Measurements from ENCODE around the gene CDC23.

Gene CDC23

GRCh38 chr5:138159666-138160065 lies 53.5 kb downstream of the CDC23 start:
- TF ChIP-seq SIN3A (IDR thresholded peaks at IDR 0.05; ENCODE audit: borderline replicate concordance, insufficient read depth, low read length) (no peak), REST (IDR thresholded peaks at IDR 0.05; ENCODE audit: insufficient read depth in 1 of 2, low read depth in 2 of 2, low read length in 2 of 2) (no peak), FOXP2 (optimal IDR thresholded peaks at IDR 0.05; ENCODE audit: borderline replicate concordance, extremely low read depth, extremely low read length, insufficient read depth) (no peak), TAF1 (IDR thresholded peaks at IDR 0.05; ENCODE audit: borderline replicate concordance, insufficient read depth, low read length) (no peak), POLR2AphosphoS5 (IDR thresholded peaks at IDR 0.05; ENCODE audit: low read depth, low read length) (no peak)

DNA sequence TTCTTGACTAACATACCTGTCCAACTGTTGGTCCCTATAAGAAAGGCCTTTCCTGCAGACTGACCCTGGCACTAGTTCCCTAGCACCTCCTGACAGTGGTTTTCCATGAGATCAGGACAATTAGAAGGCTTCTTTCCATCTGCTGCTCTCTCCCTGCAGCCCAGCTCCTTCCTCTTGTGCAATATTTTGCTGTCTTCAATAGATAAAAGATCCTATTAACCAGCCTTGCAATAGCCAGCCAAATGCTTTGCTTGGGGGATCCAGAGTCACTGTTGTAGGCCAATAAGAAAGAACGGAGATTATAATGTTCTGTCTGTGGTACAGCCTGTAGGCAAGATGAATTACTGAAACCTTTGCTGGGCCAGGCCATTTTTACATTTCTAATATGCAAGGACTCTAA lies 55.5 kb downstream of the CDC23 start:
- TF ChIP-seq FOXP2 (optimal IDR thresholded peaks at IDR 0.05; ENCODE audit: borderline replicate concordance, extremely low read depth, extremely low read length, insufficient read depth) (no peak), TAF1 (IDR thresholded peaks at IDR 0.05; ENCODE audit: borderline replicate concordance, insufficient read depth, low read length) (no peak), SIN3A (IDR thresholded peaks at IDR 0.05; ENCODE audit: borderline replicate concordance, insufficient read depth, low read length) (no peak), REST (IDR thresholded peaks at IDR 0.05; ENCODE audit: insufficient read depth in 1 of 2, low read depth in 2 of 2, low read length in 2 of 2) (no peak), POLR2AphosphoS5 (IDR thresholded peaks at IDR 0.05; ENCODE audit: low read depth, low read length) (no peak)

- no peak for TF ChIP-seq POLR2AphosphoS5 (IDR thresholded peaks at IDR 0.05; ENCODE audit: low read depth, low read length)
- no peak for TF ChIP-seq REST (IDR thresholded peaks at IDR 0.05; ENCODE audit: insufficient read depth in 1 of 2, low read depth in 2 of 2, low read length in 2 of 2)
- TF ChIP-seq FOXP2 (optimal IDR thresholded peaks at IDR 0.05; ENCODE audit: borderline replicate concordance, extremely low read depth, extremely low read length, insufficient read depth) = no peak
- no peak for TF ChIP-seq SIN3A (IDR thresholded peaks at IDR 0.05; ENCODE audit: borderline replicate concordance, insufficient read depth, low read length)
- no peak for TF ChIP-seq TAF1 (IDR thresholded peaks at IDR 0.05; ENCODE audit: borderline replicate concordance, insufficient read depth, low read length)
Measured at GRCh38 chr5:138149530-138149929, 63.6 kb downstream of the CDC23 start.

GRCh38 chr5:138148811-138149210 lies 64.3 kb downstream of the CDC23 start:
- TF ChIP-seq SIN3A (IDR thresholded peaks at IDR 0.05; ENCODE audit: borderline replicate concordance, insufficient read depth, low read length) (no peak), FOXP2 (optimal IDR thresholded peaks at IDR 0.05; ENCODE audit: borderline replicate concordance, extremely low read depth, extremely low read length, insufficient read depth) (no peak), POLR2AphosphoS5 (IDR thresholded peaks at IDR 0.05; ENCODE audit: low read depth, low read length) (no peak), REST (IDR thresholded peaks at IDR 0.05; ENCODE audit: insufficient read depth in 1 of 2, low read depth in 2 of 2, low read length in 2 of 2) (no peak)

DNA sequence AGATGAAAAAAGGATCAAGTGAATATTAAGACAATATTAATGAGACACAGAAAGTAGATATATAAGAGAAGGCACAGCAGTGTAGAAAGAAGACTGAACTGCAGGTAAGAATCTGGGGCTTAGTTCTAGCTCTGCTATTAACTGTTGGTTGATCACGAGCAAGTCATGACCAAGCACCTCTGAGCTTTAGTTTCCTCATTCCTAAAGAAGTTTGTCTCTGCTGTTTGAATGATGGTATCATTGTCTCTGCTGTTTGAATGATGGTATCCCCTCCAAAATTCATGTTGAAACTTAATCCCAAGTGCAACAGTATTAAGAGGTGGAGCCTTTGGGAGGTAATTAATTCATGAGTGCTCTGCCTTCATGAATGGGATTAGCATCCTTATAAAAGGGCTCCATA lies 71.4 kb downstream of the CDC23 start:
- TF ChIP-seq REST (IDR thresholded peaks at IDR 0.05; ENCODE audit: insufficient read depth in 1 of 2, low read depth in 2 of 2, low read length in 2 of 2) (no peak), SIN3A (IDR thresholded peaks at IDR 0.05; ENCODE audit: borderline replicate concordance, insufficient read depth, low read length) (no peak), FOXP2 (optimal IDR thresholded peaks at IDR 0.05; ENCODE audit: borderline replicate concordance, extremely low read depth, extremely low read length, insufficient read depth) (no peak), TAF1 (IDR thresholded peaks at IDR 0.05; ENCODE audit: borderline replicate concordance, insufficient read depth, low read length) (no peak)
